AG04449 (cell line): Measurements from ENCODE around the gene HIVEP2.
A peak's percentile ranks its signal among the peaks of the same experiment; 100 is the strongest.

Source experiments
- CTCF ChIA-PET: fragments of 350-600 bp; formaldehyde crosslinking; extraction: SDS; loops from one replicate; lab custom pipeline; 2021; ENCODE audit warnings: antibody characterized with exemption; lab: Yijun Ruan, JAX
- POLR2A ChIA-PET: fragments of 400-600, 350-600 bp; formaldehyde crosslinking; extraction: SDS; loops from one replicate; lab custom pipeline; 2020; ENCODE audit warnings: antibody characterized with exemption, inconsistent platforms; lab: Yijun Ruan, JAX
- DNase-seq: peaks from one replicate; pipeline ENCODE4 v3.0.0-alpha.2; 2010; ENCODE audit warnings: low read depth, low spot score
- H3K4me3 ChIP-seq: 2 replicates; pipeline ENCODE4 v1.5.1; 2011; ENCODE audit warnings: low read depth, mild to moderate bottlenecking, control low read depth, low read length
- CTCF ChIP-seq: IDR thresholded peaks from one replicate; pipeline ENCODE4 v1.5.1; 2011; ENCODE audit warnings: mild to moderate bottlenecking, moderate library complexity, low read length, control low read depth, inconsistent platforms; ENCODE audit not compliant: insufficient read depth; ENCODE audit errors: missing control alignments

HIVEP2 gene

GRCh38 chr6:142810952-142811514 is 133.9 kb downstream of the HIVEP2 start:
- POLR2A ChIA-PET = interaction anchor here (0.6 kb wide), 1 partner anchor 15 kb away, joined by 3 read pairs; no protein-coding TSS in a partner anchor

GRCh38 chr6:142809947-142810346 is 135.0 kb downstream of the HIVEP2 start:
- CTCF ChIA-PET = interaction anchor here (1.2 kb wide), 1 partner anchor 8 kb away, joined by 3 read pairs; no protein-coding TSS in a partner anchor
- DNase-seq = no peak
- no peak overlapping the region for H3K4me3 ChIP-seq
- POLR2A ChIA-PET = interaction anchor here (0.7 kb wide), 2 partner anchors 9 to 25 kb away, joined by 3 to 4 read pairs; no protein-coding TSS in a partner anchor
- TF ChIP-seq CTCF = no peak

More at GRCh38 chr6:142810952-142811514, 133.9 kb downstream of the HIVEP2 start:
- CTCF ChIA-PET = interaction anchor here (1.0 kb wide), 1 partner anchor 17 kb away, joined by 3 read pairs; no protein-coding TSS in a partner anchor
- H3K4me3 ChIP-seq = no peak overlapping the region; the same call in 1 of the 2 replicates
- peak; percentile 67 for DNase-seq
- TF ChIP-seq CTCF = no peak

- ChIA-PET CTCF (no interaction called here), POLR2A (no interaction called here)
- no peak for TF ChIP-seq CTCF
- DNase-seq = no peak
- H3K4me3 ChIP-seq = no peak overlapping the region
These were observed 136.4 kb downstream of the HIVEP2 start for GRCh38 chr6:142808405-142809061.

GRCh38 chr6:142805042-142805441 is 139.9 kb downstream of the HIVEP2 start:
- H3K4me3 ChIP-seq = no peak overlapping the region
- CTCF ChIA-PET = interaction anchor here (1.5 kb wide), 1 partner anchor 623 kb away, joined by 3 read pairs; no protein-coding TSS in a partner anchor
- POLR2A ChIA-PET = no interaction called here
- DNase-seq = no peak
- no peak for TF ChIP-seq CTCF

GRCh38 chr6:142804490-142804889 is 140.5 kb downstream of the HIVEP2 start:
- no peak overlapping the region for H3K4me3 ChIP-seq
- ChIA-PET CTCF (no interaction called here), POLR2A (no interaction called here)
- DNase-seq = no peak
- TF ChIP-seq CTCF = no peak

GRCh38 chr6:142803495-142804058 is 141.4 kb downstream of the HIVEP2 start:
- DNase-seq = no peak
- TF ChIP-seq CTCF = no peak
- ChIA-PET CTCF (interaction anchor here (1.4 kb wide), 1 partner anchor 33 kb away, joined by 3 read pairs; no protein-coding TSS in a partner anchor), POLR2A (no interaction called here)
- no peak overlapping the region for H3K4me3 ChIP-seq
